Skin of body (tissue), 2 donors: ENCODE measurements around the gene ORMDL3. TPM values are rescaled to one million over a fixed set of nuclear protein-coding genes. Genes with fewer than 3 reads are reported as not detected.
"Not testable (repeated sequence)": the region's sequence is repeated elsewhere in the genome, so short reads cannot be mapped to it uniquely, and the experiment has no call there.

Source experiments
- DNase-seq: peaks from one replicate; lab custom pipeline; 2025; lab: John Stamatoyannopoulos, UW
- total RNA-seq: library from RNA; depleted of rRNA; stranded (reverse); fragments of >200 nt; gene quantifications from one replicate; pipeline ENCODE4 v1.2.3, GENCODE V29; 2014

Gene ORMDL3
- total RNA-seq, 1 donor from 2014 or later = 62.8 TPM

DNA sequence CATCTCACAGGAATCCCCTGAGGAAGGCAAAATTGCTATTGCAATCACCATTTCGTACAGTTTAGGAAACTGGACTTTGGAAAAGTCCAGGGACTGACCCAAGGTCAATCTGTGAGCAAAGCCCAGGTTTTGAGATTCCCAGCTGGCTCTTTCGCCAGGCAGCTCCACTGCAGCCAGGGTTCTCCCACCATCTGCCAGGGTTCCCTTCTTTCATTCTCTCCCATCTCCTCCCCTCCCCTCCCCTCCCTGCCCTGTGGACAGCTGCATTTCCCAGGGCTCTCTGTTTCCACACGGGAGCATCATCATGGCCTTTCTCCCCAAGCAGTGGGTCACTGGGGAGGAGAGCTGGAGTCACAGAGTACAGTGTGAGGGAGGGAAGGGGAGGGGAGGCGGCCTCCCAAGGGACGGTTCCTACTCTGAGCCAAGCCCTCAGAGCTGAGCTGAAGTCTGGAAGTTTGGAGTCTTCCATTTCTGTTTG lies 23.5 kb upstream of the ORMDL3 start:
- no peak for DNase-seq

DNA sequence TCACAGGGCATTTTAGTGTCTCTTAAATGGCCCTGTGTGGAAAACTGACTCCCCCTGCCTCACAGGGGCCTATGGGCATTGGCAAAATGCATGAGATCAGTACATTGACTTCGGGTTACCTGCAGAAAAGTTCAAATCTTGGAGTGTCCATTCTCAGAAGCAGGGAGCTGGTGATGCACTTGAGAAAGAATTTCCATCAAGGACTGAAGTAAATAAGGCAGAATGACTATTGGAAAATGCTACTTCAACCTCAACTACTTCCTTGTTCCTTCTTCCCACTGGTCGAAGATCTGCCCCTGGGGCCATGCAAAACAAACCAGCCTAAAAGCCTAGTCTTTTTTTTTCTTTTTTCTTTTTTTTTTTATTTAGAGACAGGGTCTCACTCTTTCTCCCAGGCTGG lies 21.6 kb upstream of the ORMDL3 start:
- no peak for DNase-seq

- not testable (repeated sequence) for DNase-seq
These were observed 21.1 kb upstream of the ORMDL3 start for GRCh38 chr17:39948489-39948828.

- DNase-seq = no peak
These were observed 19.3 kb upstream of the ORMDL3 start for GRCh38 chr17:39946551-39947330.

DNA sequence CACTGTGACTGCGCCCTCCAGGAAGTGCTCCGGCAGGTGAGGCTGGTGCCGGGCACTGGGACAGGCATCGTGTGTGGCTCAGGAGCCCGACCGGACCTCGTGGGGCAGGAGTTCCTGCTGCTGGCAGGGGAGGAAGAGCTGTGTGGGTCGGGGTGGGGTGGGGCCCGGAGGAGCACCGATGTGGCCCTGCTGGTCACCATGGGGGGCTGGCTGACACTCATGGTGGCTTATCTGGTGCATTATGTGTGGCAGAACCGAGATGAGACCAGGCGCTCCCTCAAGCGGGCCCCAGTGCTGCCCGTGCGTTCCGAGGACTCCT lies 17.0 kb upstream of the ORMDL3 start:
- no peak for DNase-seq

DNA sequence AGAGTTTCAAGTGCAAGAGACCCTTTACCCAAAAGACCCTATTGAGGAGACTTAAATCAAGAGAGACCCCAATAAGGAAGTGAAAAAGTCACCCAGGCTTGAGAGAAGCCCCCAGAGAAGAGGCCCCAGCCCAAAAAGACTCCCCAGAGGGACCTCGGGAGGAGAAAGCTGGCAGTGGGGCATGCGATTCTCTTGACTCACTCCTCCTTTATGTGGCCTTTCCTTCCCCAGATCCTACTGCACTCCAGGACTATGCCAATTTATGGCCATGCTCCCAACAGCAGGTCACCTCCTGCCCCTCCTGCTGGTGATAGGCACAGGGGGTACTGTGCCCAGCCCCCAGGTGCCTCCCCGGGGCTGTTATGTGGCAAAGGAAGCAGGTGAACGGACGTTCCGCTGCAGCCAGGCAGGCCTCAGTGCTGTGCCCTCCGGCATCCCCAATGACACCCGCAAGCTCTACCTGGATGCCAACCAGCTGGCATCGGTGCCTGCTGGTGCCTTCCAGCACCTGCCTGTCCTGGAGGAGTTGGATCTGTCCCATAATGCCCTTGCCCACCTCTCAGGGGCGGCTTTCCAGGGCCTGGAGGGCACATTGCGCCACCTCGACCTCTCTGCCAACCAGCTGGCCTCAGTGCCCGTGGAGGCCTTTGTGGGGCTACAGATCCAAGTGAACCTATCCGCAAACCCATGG lies 16.4 kb upstream of the ORMDL3 start:
- DNase-seq = no peak

DNA sequence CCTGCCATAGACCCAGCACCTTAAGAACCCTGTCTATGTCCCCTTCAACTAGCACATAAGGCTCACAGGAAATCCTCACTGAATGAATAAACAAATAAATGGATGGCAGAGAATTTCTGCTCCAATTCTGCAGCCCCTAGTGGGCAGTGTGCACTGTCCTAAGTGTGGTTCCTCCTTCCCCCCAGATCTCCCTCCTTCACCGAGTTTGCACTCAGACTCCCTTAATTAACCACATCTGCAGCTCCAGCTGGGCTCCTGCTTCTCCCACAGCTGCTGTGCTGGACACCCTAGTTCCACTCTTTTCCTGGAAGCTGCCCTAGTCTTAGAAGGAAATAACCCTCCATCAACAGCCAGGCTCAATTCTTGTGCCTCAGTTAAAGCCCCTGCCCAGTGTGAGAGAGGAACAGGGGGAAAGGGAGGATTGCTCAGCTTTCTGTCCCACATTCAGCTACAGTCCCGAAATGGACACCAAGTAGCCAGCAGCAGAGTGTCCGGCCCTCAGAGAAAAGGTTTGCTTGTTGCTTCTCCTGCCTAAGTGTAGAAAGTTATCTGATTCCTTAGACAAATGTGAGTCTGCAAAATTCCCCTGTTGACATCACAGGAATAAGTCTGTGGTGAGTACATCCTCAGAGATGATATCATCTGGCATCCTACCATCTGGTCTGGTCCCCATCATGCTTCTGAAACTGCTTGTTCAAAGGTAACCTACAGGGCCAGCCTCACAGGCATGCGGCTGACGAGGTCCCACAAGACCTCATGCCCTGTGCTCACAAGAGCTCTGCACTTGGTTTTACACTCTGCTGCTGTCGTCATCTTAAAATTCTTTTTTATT lies 12.4 kb upstream of the ORMDL3 start:
- peak; percentile 65 for DNase-seq

DNA sequence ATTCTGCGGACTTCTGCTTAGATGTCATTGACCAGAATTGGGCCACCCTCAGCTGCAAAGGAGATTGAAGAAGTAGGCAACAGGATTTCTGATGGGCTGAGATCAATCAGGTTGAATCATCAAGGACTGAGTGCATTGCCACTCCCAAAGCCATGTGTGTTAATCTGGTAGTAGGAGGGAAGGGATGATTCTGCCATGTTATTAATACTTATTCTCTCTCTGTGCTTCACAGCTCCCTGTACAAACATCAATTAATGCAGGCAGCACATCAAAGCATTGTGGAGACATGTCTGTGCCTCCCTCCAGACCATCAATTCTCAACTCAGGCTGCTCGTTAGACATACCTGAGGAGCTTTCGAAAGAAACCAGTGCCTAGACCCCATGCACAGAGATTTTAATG lies 11.7 kb upstream of the ORMDL3 start:
- no peak for DNase-seq

- no peak for DNase-seq
These were observed 10.9 kb upstream of the ORMDL3 start for GRCh38 chr17:39938140-39938869.

DNA sequence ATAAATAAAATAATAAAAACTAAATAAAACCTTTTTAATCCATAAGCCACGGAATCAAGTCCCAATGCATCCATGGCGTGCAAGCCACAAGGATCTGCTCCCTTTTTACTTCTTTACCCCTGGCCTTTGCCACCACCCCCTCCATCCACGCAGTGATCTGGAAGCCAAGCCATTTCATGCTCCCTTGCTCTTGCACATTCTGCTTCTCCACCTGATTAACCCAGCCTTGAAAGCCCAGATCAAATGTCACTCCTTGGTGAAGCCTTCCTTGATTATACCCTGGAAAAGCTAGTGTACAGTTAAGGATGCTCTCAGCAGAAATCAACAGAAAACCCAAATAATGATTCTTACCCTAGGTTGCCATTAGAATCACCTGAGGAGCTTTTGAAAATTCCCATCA lies 10.0 kb upstream of the ORMDL3 start:
- DNase-seq = no peak

DNA sequence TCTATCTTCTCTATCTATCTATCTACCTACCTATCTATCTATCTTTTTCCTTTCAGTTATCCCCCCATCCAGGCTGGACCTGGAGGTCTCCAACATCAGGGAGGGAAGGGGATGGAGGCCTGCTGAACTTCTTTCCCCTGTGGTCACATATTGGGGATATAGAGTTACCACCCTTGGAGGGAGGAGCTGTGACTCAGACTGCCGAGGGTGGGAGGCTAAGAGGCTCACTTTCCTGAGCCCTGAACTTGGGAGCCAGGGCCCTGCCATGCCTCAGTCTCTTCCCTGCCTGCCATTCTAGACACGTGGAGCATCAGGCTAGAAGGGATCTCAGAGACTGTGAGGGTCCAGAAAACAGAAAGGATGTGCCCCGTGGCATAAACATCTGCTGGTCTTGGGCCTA lies 8.5 kb upstream of the ORMDL3 start:
- DNase-seq = no peak

- no peak for DNase-seq
These were observed 6.9 kb upstream of the ORMDL3 start for GRCh38 chr17:39934324-39934723.

DNA sequence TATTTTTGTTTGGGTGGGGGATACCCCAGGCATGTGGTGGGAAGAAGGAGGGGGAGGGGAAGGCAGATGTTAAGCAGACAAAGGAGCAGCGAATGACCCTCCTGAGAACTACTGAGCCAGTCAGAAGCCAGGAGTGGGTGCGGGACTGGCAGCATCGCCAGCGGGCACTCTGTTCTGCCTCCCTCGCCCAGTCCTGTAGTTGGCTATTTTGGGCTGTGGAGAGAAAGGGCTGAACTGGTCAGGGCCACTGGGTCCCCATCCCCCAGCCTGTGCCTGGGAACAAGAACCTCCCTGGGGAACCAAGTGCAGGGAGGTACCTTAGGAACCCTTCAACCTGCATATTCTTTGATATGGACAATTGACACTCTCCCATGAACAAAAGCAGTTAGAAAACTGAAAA lies 6.5 kb upstream of the ORMDL3 start:
- no peak for DNase-seq

- no peak for DNase-seq
These were observed 2.4 kb upstream of the ORMDL3 start for GRCh38 chr17:39929646-39930407.

GRCh38 chr17:39928858-39929645 lies 1.7 kb upstream of the ORMDL3 start:
- no peak for DNase-seq

DNA sequence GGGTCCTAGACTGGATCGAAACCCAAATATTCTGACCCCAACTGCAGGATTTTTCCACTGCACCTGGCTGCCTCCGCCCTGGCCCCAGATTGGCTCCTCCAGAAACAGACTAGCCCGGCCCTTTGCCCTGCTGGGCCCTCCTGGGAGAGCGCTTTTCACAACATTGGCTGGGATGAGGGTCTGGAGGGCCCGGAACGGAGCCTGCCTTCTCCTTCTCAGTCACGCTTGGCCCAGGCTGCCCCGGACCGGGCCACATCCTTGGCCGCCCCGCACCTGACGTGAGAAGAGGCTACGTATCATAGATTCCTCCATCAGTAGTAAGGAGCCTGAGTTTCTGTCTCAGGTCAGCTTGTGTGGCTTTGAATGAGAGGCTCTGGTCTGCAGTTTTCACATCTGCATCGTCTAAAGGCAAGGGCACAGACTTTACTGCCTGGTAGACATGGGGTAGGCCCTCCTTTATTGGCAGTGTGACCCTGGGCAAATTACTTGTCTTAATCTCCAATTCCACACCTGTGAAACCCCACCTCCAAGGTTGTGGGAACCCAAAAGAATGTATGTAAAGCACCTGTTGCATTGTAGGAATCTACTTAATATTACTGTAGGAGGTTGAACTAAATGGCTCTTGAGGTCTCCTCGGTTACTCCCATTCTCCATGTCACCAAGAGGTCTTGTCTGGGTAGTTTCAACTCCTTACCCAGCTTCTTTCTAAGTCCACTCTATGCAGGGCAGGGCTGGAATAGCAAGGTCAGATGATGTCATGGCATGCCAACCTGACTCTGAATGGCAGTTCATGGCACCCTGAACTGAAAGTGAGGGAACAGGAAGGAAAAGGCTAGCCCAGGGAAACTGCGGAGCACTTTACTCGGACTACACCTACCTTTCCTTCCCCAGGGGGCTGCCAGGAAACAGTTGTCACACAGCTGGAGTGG lies 792 bp upstream of the ORMDL3 start:
- no peak for DNase-seq

- DNase-seq = no peak
These were observed 757 bp downstream of the ORMDL3 start for GRCh38 chr17:39926588-39927100.

- DNase-seq = no peak
These were observed 1.2 kb downstream of the ORMDL3 start for GRCh38 chr17:39926135-39926587.
